SHP77 (cell line): ENCODE results near the gene RNF121.

Experiments used
- DNase-seq, 2 experiments: peaks; one replicate each; lab custom pipeline; 2025; lab: John Stamatoyannopoulos, UW

The RNF121 gene

DNA sequence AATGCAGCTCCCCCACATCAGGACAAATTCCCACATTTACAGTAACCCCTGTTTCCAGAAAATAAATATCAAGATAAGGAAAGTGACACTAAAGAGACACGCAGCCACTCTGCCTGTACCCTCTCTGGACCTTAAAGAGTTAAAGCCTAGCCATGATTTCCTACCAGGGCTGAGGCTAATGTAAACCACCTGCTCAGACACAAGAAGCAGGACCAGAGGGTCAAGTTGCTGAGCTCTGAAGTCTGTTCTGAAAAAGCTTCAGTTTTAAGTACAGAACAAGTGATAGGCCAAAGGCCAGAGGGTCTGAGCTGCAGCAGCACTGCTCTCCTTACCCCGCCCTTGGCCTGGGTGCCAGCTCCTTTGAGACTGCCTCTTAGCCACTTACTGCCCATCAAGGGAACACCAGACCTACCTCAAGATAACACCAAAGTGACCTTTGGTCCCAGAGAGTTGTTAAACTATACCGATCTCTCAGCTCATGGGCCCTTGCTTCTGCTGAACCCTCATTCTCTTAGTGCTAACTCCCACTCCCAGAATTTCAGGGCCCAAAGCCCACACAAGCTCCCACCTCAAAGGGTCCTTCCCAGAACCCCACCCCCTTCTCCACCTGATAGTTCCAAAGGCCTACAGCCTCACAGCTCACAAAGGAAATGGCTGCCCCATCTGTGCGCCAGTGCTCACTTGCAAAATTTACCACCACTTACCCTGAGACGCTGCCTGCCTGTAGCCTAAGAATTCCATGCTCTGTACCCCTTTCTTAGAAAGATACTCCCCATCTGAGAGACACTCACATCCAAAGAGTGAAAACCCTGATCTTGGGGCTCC is 110.4 kb downstream of the RNF121 start:
- DNase-seq = no peak

DNA sequence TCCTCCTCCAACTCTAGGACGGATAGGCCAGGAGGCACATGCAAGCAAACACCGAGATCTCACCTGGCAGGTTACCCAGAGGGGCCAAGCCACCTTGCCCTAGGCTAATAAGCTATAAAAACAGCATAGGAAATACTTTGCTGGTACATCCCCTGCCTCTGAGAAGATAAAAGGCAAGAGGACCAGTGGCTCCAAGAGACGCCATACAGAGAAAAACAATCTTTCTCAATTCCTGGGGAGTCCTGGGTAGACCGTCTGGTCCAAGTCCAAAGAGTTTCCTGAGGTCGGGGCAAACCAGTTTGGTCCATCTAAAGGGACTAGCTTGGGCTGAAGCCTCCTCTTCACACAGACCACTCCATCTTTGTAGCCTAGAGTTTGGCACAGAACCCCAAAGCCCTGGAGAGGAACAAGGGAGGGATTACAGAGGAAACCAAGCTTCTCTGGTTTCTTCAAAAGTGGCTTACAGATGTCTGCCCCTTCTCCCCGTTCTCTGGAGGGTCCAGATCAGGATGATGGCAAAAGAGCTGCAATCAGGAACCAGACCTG is 111.1 kb downstream of the RNF121 start:
- no peak for DNase-seq

DNA sequence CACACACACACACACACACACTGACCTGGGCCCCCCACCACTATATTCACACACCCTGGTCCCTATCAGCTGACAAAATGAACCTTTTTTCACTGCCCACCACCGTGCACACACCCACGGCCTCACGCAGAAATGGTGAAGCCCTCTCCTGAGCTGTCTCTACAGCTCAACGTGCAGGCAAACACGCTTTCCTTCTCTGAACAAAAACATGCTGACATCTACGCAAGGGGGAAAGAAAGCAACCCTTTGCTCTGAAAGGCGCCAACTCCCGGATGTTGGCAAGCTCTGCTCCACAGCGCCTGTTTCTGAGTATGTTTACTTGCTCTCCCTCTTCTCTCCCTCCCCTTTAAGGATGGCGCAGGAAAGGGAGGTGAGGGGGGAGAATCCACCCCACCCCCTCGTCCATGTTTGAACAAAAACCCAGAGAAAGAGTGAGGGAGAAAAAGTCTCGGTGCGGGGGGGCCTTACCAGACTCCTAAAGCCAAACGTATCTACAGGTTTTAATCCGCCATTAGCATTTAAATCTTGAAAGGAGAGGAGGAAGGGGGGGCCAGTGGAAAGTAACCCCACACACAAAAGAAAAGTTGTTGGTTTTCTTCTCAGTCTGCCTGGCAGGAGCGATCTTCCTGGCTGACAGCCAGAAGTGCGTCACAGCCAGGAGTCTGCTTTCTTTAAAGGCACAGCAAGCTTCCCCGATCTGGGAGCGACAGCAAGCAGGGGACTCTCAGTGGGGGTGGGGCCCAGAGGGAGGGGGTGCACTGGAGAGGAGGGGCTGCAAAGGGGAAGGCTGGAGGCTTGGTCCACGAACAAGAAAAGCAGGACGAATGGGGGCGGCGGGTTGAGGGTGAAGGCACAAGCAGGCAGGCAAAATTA is 111.9 kb downstream of the RNF121 start:
- peak; percentile 91 to 93 for DNase-seq

DNA sequence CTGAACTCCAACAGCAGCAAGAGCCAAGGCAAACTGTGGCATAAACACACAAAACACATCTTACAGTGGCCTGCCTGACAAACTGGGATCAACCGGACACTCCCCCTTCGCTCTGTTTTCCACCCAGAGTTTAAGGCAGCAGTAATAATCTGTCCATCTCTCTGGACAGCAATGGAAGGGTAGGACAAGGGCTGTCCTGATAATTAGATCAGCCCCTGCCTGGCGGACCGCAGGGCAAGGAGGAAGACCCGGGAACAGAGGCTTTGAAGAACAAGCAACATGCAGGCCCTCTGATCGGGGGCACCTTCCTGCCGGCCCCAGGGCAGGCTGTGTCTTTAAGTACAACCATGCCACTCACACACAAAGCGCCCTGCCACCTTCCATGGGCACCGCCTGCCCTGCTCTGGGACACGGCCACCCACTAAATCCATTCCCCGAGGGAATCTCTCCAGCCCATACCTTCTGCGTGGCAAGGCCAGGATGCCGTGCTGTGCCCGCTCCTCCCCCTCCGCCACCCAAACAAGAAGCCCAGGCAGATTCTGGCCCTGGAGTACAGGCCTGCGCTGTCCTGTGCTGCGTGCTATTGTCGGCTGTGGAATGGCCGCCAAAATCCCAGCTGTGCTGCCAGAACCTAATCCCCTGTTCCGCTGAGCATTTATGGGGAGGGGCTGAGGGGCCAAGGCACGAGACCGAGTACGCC is 112.7 kb downstream of the RNF121 start:
- DNase-seq = peak; percentile 59 to 80

DNA sequence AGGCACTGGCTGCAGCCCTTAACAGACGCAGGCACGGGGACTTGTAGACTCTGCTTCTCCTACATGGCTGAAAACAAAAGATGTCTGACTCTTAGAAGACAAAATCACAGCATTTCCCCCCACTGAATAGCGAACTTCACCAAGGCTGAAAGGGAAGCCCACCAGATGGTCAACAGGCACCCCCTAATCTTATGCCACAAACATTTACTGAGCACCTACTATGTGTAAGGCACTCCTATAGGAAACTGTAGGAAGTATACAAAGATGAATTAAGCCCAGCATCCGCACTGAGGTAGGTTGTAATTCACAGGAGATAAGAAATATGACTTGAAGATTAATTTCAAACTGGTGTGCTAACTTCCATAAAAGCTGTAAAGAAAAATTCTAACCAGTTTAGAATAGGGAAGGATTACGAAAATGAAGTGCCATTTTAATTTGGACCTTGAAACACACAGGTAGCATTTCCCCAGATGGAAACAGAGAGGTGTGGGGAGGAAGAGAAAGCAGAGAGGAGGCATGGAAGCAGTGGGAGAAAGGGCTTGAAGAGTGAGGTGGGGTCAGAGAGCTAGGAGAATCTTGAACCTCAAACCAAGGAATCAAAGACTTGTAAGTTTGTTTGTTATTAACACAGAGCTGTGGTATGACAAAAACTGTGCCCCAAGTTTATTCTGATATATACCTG is 113.4 kb downstream of the RNF121 start:
- no peak for DNase-seq

DNA sequence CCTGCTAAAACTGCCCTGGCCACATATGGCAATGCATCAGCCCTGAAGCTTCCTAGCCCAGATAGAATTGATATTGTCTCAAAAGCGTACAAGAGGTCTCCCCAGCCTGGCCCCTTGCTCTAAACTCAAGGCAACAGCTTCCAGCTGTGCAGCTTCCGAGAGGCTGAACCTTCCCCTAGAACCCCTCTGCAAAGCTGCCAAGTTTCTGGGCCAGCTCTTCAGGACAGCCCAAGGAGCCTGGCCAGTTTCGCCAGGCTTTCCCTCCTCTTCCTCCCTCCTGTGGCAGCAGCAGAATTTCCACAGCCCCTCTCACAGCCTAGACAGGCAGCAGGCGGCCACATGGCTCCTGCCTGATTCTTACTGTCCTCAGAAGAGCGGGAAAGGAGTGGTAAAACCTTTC is 117.0 kb downstream of the RNF121 start:
- DNase-seq = no peak
